Measurements from ENCODE around the gene ZNF670.

- no peak for TF ChIP-seq CTCF (IDR thresholded peaks at IDR 0.05)
- no peak for TF ChIP-seq POLR2A (IDR thresholded peaks at IDR 0.05)
These were observed 23.6 kb downstream of the ZNF670 start for GRCh38 chr1:247054992-247055415.

Data from uterus (tissue), 2 donors.